AG10803 (cell line): Measurements from ENCODE around the gene GPR152.

Experiments used
- DNase-seq: peaks from one replicate; pipeline ENCODE4 v3.0.0; 2010; ENCODE audit warnings: low read depth
- H3K4me3 ChIP-seq: 2 replicates; pipeline ENCODE4 v1.5.1; 2011; ENCODE audit warnings: mild to moderate bottlenecking, low read length, control low read depth
- TF ChIP-seq, protein P1 (sequence below): conservative IDR thresholded peaks from 2 replicates; pipeline ENCODE4 v1.5.1; 2011; ENCODE audit warnings: mild to moderate bottlenecking, low read length, control low read depth, inconsistent platforms

The GPR152 gene

DNA sequence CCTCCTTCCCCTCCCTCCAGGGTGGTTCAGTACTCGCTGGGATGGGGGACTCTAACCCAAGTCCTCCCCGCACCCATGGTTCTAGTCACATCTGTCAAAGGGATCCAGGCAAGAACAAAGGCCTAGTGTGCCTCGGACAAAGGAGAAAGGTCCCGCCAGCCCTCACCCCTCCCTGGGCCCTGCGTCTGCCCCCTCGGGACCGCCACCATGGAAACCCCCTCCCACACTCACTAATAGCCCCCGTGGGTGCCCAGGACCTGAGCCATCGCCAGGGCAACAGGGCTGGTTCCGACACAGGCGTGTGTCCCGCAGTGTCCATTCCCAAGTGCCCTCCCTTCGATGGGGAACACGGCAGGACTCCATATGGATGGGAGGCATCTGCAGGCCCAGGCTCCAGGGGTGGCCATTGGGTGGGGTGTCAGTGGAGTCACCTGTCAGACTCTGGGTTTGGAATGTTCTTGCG is 42.1 kb downstream of the GPR152 start:
- TF ChIP-seq, protein P1, sequence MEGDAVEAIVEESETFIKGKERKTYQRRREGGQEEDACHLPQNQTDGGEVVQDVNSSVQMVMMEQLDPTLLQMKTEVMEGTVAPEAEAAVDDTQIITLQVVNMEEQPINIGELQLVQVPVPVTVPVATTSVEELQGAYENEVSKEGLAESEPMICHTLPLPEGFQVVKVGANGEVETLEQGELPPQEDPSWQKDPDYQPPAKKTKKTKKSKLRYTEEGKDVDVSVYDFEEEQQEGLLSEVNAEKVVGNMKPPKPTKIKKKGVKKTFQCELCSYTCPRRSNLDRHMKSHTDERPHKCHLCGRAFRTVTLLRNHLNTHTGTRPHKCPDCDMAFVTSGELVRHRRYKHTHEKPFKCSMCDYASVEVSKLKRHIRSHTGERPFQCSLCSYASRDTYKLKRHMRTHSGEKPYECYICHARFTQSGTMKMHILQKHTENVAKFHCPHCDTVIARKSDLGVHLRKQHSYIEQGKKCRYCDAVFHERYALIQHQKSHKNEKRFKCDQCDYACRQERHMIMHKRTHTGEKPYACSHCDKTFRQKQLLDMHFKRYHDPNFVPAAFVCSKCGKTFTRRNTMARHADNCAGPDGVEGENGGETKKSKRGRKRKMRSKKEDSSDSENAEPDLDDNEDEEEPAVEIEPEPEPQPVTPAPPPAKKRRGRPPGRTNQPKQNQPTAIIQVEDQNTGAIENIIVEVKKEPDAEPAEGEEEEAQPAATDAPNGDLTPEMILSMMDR, result no peak
- no peak overlapping the region for H3K4me3 ChIP-seq
- DNase-seq, result no peak

DNA sequence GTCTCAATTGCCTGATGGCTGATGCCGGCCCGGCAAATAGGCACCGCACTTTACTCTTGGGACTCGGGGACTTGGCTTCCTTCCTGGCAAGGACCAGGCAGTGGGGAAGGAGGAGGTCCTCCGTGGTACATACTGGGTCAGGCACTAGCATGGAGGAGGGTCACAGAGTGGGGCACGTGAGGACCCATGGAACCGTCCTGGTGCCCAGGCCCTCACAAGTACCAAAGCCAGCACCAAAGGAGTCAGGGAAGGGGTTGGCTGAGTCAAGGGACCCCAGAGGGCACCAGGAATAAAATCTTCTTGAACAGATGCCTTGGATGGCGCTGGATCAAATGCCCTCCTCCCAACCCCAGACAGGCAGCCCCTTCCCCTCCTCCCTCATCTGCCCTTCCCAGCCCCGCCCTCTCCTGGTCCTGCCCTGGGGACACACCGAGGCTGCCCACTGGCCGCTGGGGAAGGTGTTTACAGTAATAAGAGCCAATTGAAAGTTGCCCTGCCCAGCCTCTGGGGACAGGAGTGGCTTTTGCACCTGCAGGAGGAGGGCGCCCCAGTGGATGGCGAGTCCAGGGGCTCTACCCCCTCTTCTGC is 42.7 kb downstream of the GPR152 start:
- no peak for DNase-seq
- TF ChIP-seq, protein P1, result no peak
- H3K4me3 ChIP-seq, result no peak overlapping the region

DNA sequence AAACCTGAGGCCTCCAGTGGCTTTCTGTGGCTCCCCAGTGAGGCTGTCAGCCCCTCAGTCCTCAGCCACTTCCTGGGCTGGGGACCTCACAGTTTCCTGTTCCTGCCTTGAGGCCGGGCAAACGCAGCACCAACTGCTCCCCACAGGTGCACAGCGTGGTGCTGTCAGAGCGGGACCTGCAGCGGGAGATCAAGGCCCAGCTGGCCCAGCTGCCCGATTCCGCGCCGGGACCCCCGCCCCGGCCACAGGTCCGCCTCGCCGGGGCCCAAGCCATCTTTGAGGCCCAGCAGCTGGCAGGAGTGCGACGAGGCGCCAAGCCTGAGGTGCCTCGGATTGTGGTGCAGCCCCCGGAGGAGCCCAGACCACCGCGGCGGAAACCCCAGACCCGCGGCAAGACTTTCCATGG is 43.3 kb downstream of the GPR152 start:
- H3K4me3 ChIP-seq, result no peak overlapping the region
- no peak for DNase-seq
- TF ChIP-seq, protein P1, result no peak

DNA sequence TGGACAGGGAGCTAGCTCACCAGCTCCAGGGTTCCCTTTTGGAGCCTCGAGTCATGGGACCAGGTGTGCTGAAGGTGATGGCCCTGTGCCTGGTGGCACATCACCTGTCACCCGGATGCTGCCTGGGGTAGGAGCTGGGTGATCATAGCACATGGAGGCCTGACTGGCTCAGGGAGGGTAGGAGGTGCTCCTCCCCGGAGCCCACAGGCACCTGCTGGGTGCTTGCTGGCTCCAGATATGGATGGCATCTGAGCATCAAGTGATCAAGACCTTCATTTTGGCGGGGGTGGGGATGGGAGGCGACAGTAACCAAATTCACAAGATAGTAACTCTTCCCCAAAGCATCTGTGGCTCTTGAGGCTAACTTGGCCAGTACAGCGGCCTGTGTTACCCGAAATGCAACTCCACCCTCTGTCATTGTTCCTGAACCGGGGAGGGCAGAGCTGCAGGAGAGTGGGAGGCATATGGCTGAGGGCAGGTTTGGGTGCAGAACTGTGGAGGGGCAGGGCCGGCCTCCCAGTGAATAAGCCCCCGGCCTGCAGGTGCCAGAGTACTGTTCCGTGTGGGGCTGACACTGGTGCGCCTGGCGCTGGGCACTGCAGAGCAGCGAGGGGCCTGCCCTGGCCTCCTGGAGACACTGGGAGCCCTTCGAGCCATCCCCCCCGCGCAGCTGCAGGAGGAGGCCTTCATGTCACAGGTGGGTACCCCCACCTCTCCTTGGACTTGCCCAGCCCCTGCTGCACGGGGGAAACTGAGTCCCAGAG is 43.9 kb downstream of the GPR152 start:
- no peak overlapping the region for H3K4me3 ChIP-seq
- no peak for DNase-seq
- TF ChIP-seq, protein P1, result no peak

DNA sequence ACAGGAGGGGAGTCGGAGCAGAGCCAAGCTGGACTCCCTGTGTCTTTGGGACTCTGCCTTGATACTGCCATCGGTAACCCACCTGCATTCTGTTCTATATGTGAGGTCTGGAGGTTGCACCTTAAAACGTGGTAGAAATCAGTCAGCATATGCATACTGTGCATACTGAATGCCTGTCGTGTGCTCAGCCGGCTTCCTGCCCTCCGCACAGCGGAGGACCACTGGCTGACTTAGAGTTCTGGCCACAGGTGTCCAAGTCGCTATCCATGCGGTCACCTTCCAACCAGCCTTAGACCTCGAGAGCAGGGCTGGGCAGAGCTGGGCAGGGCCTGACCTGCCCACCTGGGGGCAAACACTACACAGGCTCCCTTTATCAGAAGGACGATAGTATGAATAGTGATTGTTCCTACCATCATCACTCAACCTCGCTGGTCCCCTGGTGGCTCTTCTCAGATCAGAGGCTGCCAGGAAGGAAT is 44.8 kb downstream of the GPR152 start:
- H3K4me3 ChIP-seq, result no peak overlapping the region
- TF ChIP-seq, protein P1, result no peak
- DNase-seq, result no peak

DNA sequence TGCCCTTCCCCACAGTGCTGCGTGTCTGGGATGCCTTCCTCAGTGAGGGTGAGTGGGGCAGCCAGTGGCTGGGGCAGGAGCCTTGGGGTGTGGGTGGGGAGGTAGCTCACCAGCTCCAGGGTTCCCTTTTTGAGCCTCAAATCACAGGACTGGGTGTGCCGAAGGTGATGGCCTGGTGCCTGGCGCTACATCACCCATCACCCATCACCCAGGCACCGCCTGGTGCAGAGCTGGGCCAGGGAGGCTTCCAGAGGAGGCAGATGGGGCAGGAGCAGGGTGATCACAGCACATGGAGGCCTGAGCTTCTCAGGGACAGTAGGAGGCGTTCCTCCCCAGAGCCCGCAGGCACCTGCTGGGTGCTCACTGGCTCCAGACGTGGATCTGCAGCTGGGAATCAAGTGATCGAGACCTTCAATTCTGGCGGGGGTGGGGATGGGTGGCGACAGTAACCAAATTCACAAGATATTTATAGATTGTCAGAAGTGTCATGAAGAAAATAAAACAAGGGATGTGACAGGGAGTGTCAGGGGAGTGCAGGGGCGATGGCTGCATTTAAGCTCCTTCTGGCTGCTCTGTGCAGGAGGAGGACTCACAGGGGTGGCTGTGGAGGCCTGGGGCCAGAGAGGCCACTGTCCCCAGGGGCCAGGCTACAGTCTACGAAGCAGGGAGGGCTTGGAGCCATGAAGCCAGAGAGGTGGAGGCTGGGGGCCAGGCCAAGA is 45.4 kb downstream of the GPR152 start:
- no peak overlapping the region for H3K4me3 ChIP-seq
- no peak for DNase-seq
- TF ChIP-seq, protein P1, result no peak
